GM18909 (cell line): ENCODE results near the gene MRPL19.

Experiments used
- ATAC-seq: cut with Tn5 transposase; IDR thresholded peaks from one replicate; pipeline ENCODE4 v1.9.1; 2021; ENCODE audit warnings: mild to moderate bottlenecking; ENCODE audit not compliant: unreplicated experiment, poor library complexity

The MRPL19 gene

GRCh38 chr2:75614162-75614651, 32.4 kb upstream of the MRPL19 start:
- ATAC-seq = no peak

GRCh38 chr2:75616406-75616805, 30.2 kb upstream of the MRPL19 start:
- no peak for ATAC-seq

- ATAC-seq = no peak
Observed at GRCh38 chr2:75616933-75617332, 29.6 kb upstream of the MRPL19 start.

GRCh38 chr2:75619956-75620740, 26.4 kb upstream of the MRPL19 start:
- ATAC-seq = no peak

- ATAC-seq = no peak
Observed at GRCh38 chr2:75621228-75621627, 25.4 kb upstream of the MRPL19 start.

- no peak for ATAC-seq
Observed at GRCh38 chr2:75622500-75622899, 24.1 kb upstream of the MRPL19 start.

GRCh38 chr2:75622929-75623328, 23.7 kb upstream of the MRPL19 start:
- no peak for ATAC-seq

- ATAC-seq = peak; percentile 94
Observed at GRCh38 chr2:75627902-75628504, 18.6 kb upstream of the MRPL19 start.

- ATAC-seq = no peak
Observed at GRCh38 chr2:75632091-75632701, 14.4 kb upstream of the MRPL19 start.

GRCh38 chr2:75632813-75633212, 13.8 kb upstream of the MRPL19 start:
- no peak for ATAC-seq

- ATAC-seq = no peak
Observed at GRCh38 chr2:75633620-75634019, 13.0 kb upstream of the MRPL19 start.

GRCh38 chr2:75634945-75635344, 11.6 kb upstream of the MRPL19 start:
- ATAC-seq = no peak

GRCh38 chr2:75637568-75637967, 9.0 kb upstream of the MRPL19 start:
- ATAC-seq = no peak

- peak; percentile 99 for ATAC-seq
Observed at GRCh38 chr2:75640621-75641121, 5.9 kb upstream of the MRPL19 start.

GRCh38 chr2:75641587-75641986, 5.0 kb upstream of the MRPL19 start:
- ATAC-seq = no peak

- no peak for ATAC-seq
Observed at GRCh38 chr2:75643980-75644379, 2.6 kb upstream of the MRPL19 start.

GRCh38 chr2:75645643-75646042, 940 bp upstream of the MRPL19 start:
- no peak for ATAC-seq

- peak; percentile 4 for ATAC-seq
Observed at GRCh38 chr2:75646090-75646582, 447 bp upstream of the MRPL19 start.

- no peak for ATAC-seq
Observed at GRCh38 chr2:75647771-75648170, 1.2 kb downstream of the MRPL19 start.

- no peak for ATAC-seq
Observed at GRCh38 chr2:75654012-75654411, 7.4 kb downstream of the MRPL19 start.

- ATAC-seq = no peak
Observed at GRCh38 chr2:75655861-75656260, 9.3 kb downstream of the MRPL19 start.
